HepG2 (cell line): ENCODE results near the gene PXMP4. TPM values are rescaled to one million over a fixed set of nuclear protein-coding genes. Genes with fewer than 3 reads are reported as not detected.

ENCODE experiments used
- ATAC-seq: fragments of 200-7000 bp; cut with Tn5 transposase; 3 replicates; pipeline ENCODE4 v1.9.1; 2020; ENCODE audit warnings: mild to moderate bottlenecking, moderate library complexity
- BruUV-seq: library from RNA; stranded (reverse); fragments of 400-500 nt; replicated peaks from 2 replicates; lab custom pipeline; 2021; lab: Mats Ljungman, UMichigan
- CTCF ChIA-PET: fragments of 300-600 bp; formaldehyde crosslinking; extraction: SDS; loops from one replicate; lab custom pipeline; 2021; ENCODE audit warnings: low total read pairs, inconsistent platforms, low intra/inter-chr PET ratio; lab: Yijun Ruan, JAX
- POLR2A ChIA-PET: fragments of 350-600 bp; sonication (Branson Sonifier 250); formaldehyde crosslinking; loops from one replicate; lab custom pipeline; 2020; ENCODE audit warnings: antibody characterized with exemption, inconsistent platforms; lab: Yijun Ruan, JAX
- DNase-seq: peaks from one replicate; pipeline ENCODE4 v3.0.0-alpha.2; 2015; ENCODE audit warnings: low spot score
- FAIRE-seq: peaks from 3 replicates; lab custom pipeline; 2011; peaks lifted over from hg19 to GRCh38; lab: Jason Lieb, UNC
- H2AFZ ChIP-seq: one replicate; pipeline ENCODE4 v1.6.1; 2011; ENCODE audit warnings: low read length, inconsistent platforms
- H3K27ac ChIP-seq: fragments of 300-600 bp; 3 replicates; pipeline ENCODE4 v1.8.0; 2011; ENCODE audit warnings: mixed run types, mild to moderate bottlenecking, mixed read lengths, low read length, inconsistent platforms; ENCODE audit not compliant: insufficient read depth; ENCODE audit errors: extremely low read length
- H3K27me3 ChIP-seq, 2 experiments: fragments of 200-600 bp in 1 of 2; 2 replicates in 1 of 2; 3 replicates in 1 of 2; pipeline versions ENCODE4 v1.6.0 to v1.8.0; 2011; ENCODE audit warnings: low read length in 2 of 2, mild to moderate bottlenecking in 2 of 2, moderate library complexity in 2 of 2, inconsistent platforms in 1 of 2; ENCODE audit not compliant: insufficient read depth in 2 of 2, control insufficient read depth in 1 of 2
- H3K36me3 ChIP-seq, 2 experiments: fragments of 200-600 bp in 1 of 2; replicated peaks in 1 of 2; 2 replicates in 1 of 2; 3 replicates in 1 of 2; pipeline versions ENCODE4 v1.5.1 to v1.8.0; 2011; ENCODE audit warnings: low read length in 2 of 2, inconsistent platforms in 1 of 2; ENCODE audit not compliant: insufficient read depth in 2 of 2, control insufficient read depth in 1 of 2
- H3K4me1 ChIP-seq: 2 replicates; pipeline ENCODE4 v1.5.1; 2012; ENCODE audit warnings: low read length, inconsistent platforms; ENCODE audit not compliant: insufficient read depth
- H3K4me2 ChIP-seq: 2 replicates; pipeline ENCODE4 v1.6.0; 2011; ENCODE audit warnings: low read depth, low read length, inconsistent platforms
- H3K4me3 ChIP-seq, 3 experiments: fragments of 200-600 bp in 1 of 3; sonication (generic), shearing (Covaris generic) in 1 of 3; replicated peaks in 1 of 3; 2 replicates each; pipeline ENCODE4 v1.5.1; 2011 to 2016; ENCODE audit warnings: low read length in 3 of 3, inconsistent platforms in 2 of 3, low read depth in 2 of 3, mild to moderate bottlenecking in 2 of 3, control low read depth in 1 of 3, mixed read lengths in 1 of 3; ENCODE audit not compliant: insufficient read depth in 1 of 3
- H3K79me2 ChIP-seq: one replicate; pipeline ENCODE4 v1.6.1; 2011; ENCODE audit warnings: low read length, inconsistent platforms; ENCODE audit not compliant: insufficient read depth
- H3K9ac ChIP-seq: 2 replicates; pipeline ENCODE4 v1.6.0; 2011; ENCODE audit warnings: mild to moderate bottlenecking, low read depth, low read length, inconsistent platforms; ENCODE audit not compliant: insufficient read depth
- H3K9me3 ChIP-seq: 2 replicates; pipeline ENCODE4 v1.5.1; 2012; ENCODE audit warnings: mild to moderate bottlenecking, low read length
- H4K20me1 ChIP-seq: 2 replicates; pipeline ENCODE4 v1.6.0; 2011; ENCODE audit warnings: inconsistent platforms, mild to moderate bottlenecking, low read length, moderate library complexity; ENCODE audit not compliant: insufficient read depth
- GATAD1 ChIP-seq: IDR thresholded peaks from 2 replicates; pipeline ENCODE4 v1.6.1; 2016; ENCODE audit warnings: missing genetic modification reagents, missing compliant biosample characterization
- HDAC6 ChIP-seq: fragments of 200-600 bp; sonication (generic); IDR thresholded peaks from 2 replicates; pipeline ENCODE4 v1.7.0; 2017; ENCODE audit warnings: mild to moderate bottlenecking, antibody characterized with exemption, low read length, low read depth
- JUN ChIP-seq: sonication (generic); formaldehyde crosslinking; IDR thresholded peaks from 2 replicates; pipeline ENCODE4 v1.4.0; 2020; ENCODE audit warnings: mild to moderate bottlenecking, missing genetic modification reagents
- JUND ChIP-seq: sonication (generic); formaldehyde crosslinking; IDR thresholded peaks from 2 replicates; pipeline ENCODE4 v1.8.0; 2022; ENCODE audit warnings: mild to moderate bottlenecking, missing genetic modification reagents
- KAT2B ChIP-seq: fragments of 150-350 bp; IDR thresholded peaks from 2 replicates; pipeline ENCODE4 v1.6.1; 2014; ENCODE audit warnings: low read depth, low read length, borderline replicate concordance
- KDM2A ChIP-seq: sonication (generic); formaldehyde crosslinking; IDR thresholded peaks from 2 replicates; pipeline ENCODE4 v1.4.0; 2020; ENCODE audit warnings: low read depth, missing genetic modification reagents, borderline replicate concordance
- NFIC ChIP-seq: IDR thresholded peaks from 2 replicates; pipeline ENCODE4 v1.6.1; 2012; ENCODE audit warnings: mild to moderate bottlenecking, low read length, inconsistent platforms
- NFYB ChIP-seq: sonication (generic); formaldehyde crosslinking; IDR thresholded peaks from 2 replicates; pipeline ENCODE4 v1.4.0; 2020; ENCODE audit warnings: missing genetic modification reagents
- NRL ChIP-seq: sonication (generic); formaldehyde crosslinking; IDR thresholded peaks from 2 replicates; pipeline ENCODE4 v1.5.0; 2020; ENCODE audit warnings: missing genetic modification reagents, mild to moderate bottlenecking, moderate library complexity, borderline replicate concordance
- POLR2A ChIP-seq, 2 experiments: IDR thresholded peaks; 2 replicates each; pipeline ENCODE4 v1.6.1; 2011; ENCODE audit warnings: low read depth in 2 of 2, low read length in 2 of 2, mild to moderate bottlenecking in 1 of 2, moderate library complexity in 1 of 2; ENCODE audit not compliant: insufficient read depth in 1 of 2
- POLR2AphosphoS5 ChIP-seq: IDR thresholded peaks from 2 replicates; pipeline ENCODE4 v1.6.1; 2012; ENCODE audit warnings: low read depth, low read length
- RAD51 ChIP-seq: fragments of 450-650 bp; IDR thresholded peaks from 2 replicates; pipeline ENCODE4 v1.6.1; 2016; ENCODE audit warnings: borderline replicate concordance
- SSRP1 ChIP-seq: IDR thresholded peaks from 2 replicates; pipeline ENCODE4 v1.6.1; 2016; ENCODE audit warnings: control low read depth
- WIZ ChIP-seq: sonication (generic); formaldehyde crosslinking; IDR thresholded peaks from 2 replicates; pipeline ENCODE4 v1.5.1; 2020; ENCODE audit warnings: mild to moderate bottlenecking, missing genetic modification reagents
- XBP1 ChIP-seq: sonication (generic); formaldehyde crosslinking; IDR thresholded peaks from 2 replicates; pipeline ENCODE4 v1.5.0; 2020; ENCODE audit warnings: missing genetic modification reagents
- ZNF33B ChIP-seq: sonication (generic); formaldehyde crosslinking; IDR thresholded peaks from 2 replicates; pipeline ENCODE4 v1.5.1; 2020; ENCODE audit warnings: mild to moderate bottlenecking, missing genetic modification reagents
- ZNF552 ChIP-seq: sonication (generic); formaldehyde crosslinking; IDR thresholded peaks from 2 replicates; pipeline ENCODE4 v1.9.0; 2022; ENCODE audit warnings: missing genetic modification reagents, mild to moderate bottlenecking, borderline replicate concordance
- WGBS: methylation state at CpG from one replicate; pipeline ENCODE4 v1.1.6; 2017; ENCODE audit warnings: low lambda C conversion rate; 5-methylcytosine and 5-hydroxymethylcytosine counted together
- in situ Hi-C: cut with HindIII; loops from 2 replicates; pipeline ENCODE4 v1.10.0; 2017; ENCODE audit warnings: low pct_unique_long_range_greater_than_20kb; ENCODE audit not compliant: extremely low pct_ligation_motif_present
- intact Hi-C: fragments of 100-400 bp; cut with micrococcal nuclease; formaldehyde crosslinking; loops from one replicate; pipeline ENCODE4 v1.10.0; 2022; ENCODE audit not compliant: unreplicated experiment
- polyA plus RNA-seq, 8 experiments: library from polyadenylated mRNA; depleted of rRNA in 3 of 8; stranded (reverse) in 7 of 8; unstranded in 1 of 8; fragments of >200 nt; fragmentation: Illumina TruSeq in 4 of 8; extraction: Trizol in 4 of 8; gene quantifications; 2 replicates each; pipeline versions ENCODE4 v1.2.1 to v1.2.3, GENCODE V29; 2011 to 2016; ENCODE audit warnings: low read depth in 4 of 8, missing spikeins in 1 of 8, mixed read lengths in 1 of 8; ENCODE audit not compliant: insufficient read depth in 1 of 8
- total RNA-seq, 5 experiments: library from RNA; depleted of rRNA; stranded (reverse); fragments of >200 nt; fragmentation: Illumina TruSeq; extraction: Trizol; gene quantifications; 2 replicates each; pipeline ENCODE4 v1.2.3, GENCODE V29; 2016; ENCODE audit warnings: low read depth in 1 of 5
- TF ChIP-seq, protein P1 (sequence below), 2 experiments: sonication (generic) in 1 of 2; formaldehyde crosslinking in 1 of 2; IDR thresholded peaks; 2 replicates each; pipeline versions ENCODE4 v1.4.0 to v1.6.1; 2018 to 2020; ENCODE audit warnings: missing genetic modification reagents in 2 of 2, borderline replicate concordance in 1 of 2, low read depth in 1 of 2, mild to moderate bottlenecking in 1 of 2, missing biosample characterization in 1 of 2

Gene PXMP4
- total and polyA plus RNA-seq, 2 of the 13 experiments (the other 11 are each of a cell fraction or from before 2014, with no cell fraction given) = not detected

DNA sequence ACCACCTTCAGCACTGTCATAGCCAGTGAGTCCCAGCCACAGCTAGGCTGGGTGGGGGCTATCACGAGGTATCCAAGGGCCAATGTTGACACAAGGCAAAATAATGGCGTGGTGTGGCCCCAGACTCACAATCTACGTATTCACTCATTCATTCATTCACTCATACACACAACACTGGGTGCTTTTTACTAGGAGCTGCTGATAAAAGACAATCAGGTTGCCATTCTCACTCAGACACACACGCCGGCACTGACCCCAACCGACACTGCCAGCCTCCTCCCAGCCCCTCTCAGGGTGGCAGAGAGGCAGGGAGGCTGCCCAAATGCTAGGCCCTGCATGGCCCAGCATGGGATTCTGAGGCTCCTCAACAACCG is 59.4 kb downstream of the PXMP4 start:
- no peak for FAIRE-seq
- Histone ChIP-seq H3K4me2 (no peak overlapping the region), H3K9ac (no peak overlapping the region)
- DNase-seq = no peak
- TF ChIP-seq NFIC = no peak
- TF ChIP-seq SSRP1 (CRISPR knock-in tag) = 0 out of 2 replicates have a peak, but pooled peaks have one; percentile 69
- 0 out of 4 replicates have a peak, but pooled peaks have one; percentile 29 to 30 for TF ChIP-seq POLR2A (IDR thresholded peaks at IDR 0.05; ENCODE audit: insufficient read depth in 1 of 2, low read depth in 2 of 2, low read length in 2 of 2)
- TF ChIP-seq, all 625 proteins: peak for 2
- Histone ChIP-seq H3K9me3 (no peaks in the 10 kb centered on the region), H3K79me2 (peaks cover 8% of the 10 kb centered on the region), H3K36me3 (peaks cover 40 to 47% of the 10 kb centered on the region in 2 experiments), H3K4me1 (peaks cover 28% of the 10 kb centered on the region), H3K4me3 (no peak overlapping the region), H3K27ac (no peak overlapping the region), H3K27me3 (no peaks in the 10 kb centered on the region; a peak in 1 of 5 replicates), H4K20me1 (no peaks in the 10 kb centered on the region), H2AFZ (no peak overlapping the region)
- ChIA-PET POLR2A (no interaction called here), CTCF (no interaction called here)
- in situ Hi-C loops = no loop called here
- intact Hi-C loops = loop anchor here (5.0 kb wide), 1 partner anchor 258 kb away; the partner anchor contains the start of gene CDK5RAP1
- 94% methylated on average over 7 of the region's 7 CpGs for WGBS
- no TSS peak for BruUV-seq
- no peak for ATAC-seq

GRCh38 chr20:33660035-33660684 is 60.0 kb downstream of the PXMP4 start:
- FAIRE-seq (no peak), ATAC-seq (no peak), DNase-seq (no peak)
- intact Hi-C loops = loop anchor here (5.0 kb wide), 1 partner anchor 258 kb away; the partner anchor contains the start of gene CDK5RAP1
- no peak overlapping the region for H3K4me3 ChIP-seq
- H3K79me2 ChIP-seq = peaks cover 8% of the 10 kb centered on the region
- H3K9me3 ChIP-seq = no peaks in the 10 kb centered on the region
- no peak overlapping the region for H3K27ac ChIP-seq
- POLR2A ChIA-PET = no interaction called here
- BruUV-seq = no TSS peak
- peaks cover 40 to 47% of the 10 kb centered on the region in 2 experiments for H3K36me3 ChIP-seq
- no peak overlapping the region for H2AFZ ChIP-seq
- WGBS = over 99% methylated on average over 18 of the region's 21 CpGs
- in situ Hi-C loops = no loop called here
- no peaks in the 10 kb centered on the region; a peak in 1 of 5 replicates for H3K27me3 ChIP-seq
- no peak overlapping the region for H3K9ac ChIP-seq
- H4K20me1 ChIP-seq = no peaks in the 10 kb centered on the region
- no peak overlapping the region for H3K4me2 ChIP-seq
- CTCF ChIA-PET = no interaction called here
- peaks cover 26% of the 10 kb centered on the region for H3K4me1 ChIP-seq
- TF ChIP-seq ZNF552 (CRISPR knock-in tag) (0 out of 2 replicates have a peak, but pooled peaks have one; percentile 22), NRL (CRISPR knock-in tag) (no peak), JUN (CRISPR knock-in tag) (no peak), XBP1 (no peak), HDAC6 (no peak), GATAD1 (CRISPR knock-in tag) (no peak), NFYB (CRISPR knock-in tag) (no peak), ZNF33B (CRISPR knock-in tag) (no peak), RAD51 (no peak), KAT2B (0 out of 2 replicates have a peak, but pooled peaks have one; percentile 9), WIZ (CRISPR knock-in tag) (no peak), JUND (CRISPR knock-in tag) (no peak), POLR2AphosphoS5 (0 out of 2 replicates have a peak, but pooled peaks have one; percentile 34), KDM2A (CRISPR knock-in tag) (0 out of 2 replicates have a peak, but pooled peaks have one; percentile 18)
- TF ChIP-seq, protein P1, sequence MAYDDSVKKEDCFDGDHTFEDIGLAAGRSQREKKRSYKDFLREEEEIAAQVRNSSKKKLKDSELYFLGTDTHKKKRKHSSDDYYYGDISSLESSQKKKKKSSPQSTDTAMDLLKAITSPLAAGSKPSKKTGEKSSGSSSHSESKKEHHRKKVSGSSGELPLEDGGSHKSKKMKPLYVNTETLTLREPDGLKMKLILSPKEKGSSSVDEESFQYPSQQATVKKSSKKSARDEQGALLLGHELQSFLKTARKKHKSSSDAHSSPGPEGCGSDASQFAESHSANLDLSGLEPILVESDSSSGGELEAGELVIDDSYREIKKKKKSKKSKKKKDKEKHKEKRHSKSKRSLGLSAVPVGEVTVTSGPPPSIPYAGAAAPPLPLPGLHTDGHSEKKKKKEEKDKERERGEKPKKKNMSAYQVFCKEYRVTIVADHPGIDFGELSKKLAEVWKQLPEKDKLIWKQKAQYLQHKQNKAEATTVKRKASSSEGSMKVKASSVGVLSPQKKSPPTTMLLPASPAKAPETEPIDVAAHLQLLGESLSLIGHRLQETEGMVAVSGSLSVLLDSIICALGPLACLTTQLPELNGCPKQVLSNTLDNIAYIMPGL (CRISPR knock-in tag; IDR thresholded peaks at IDR 0.05; ENCODE audit: borderline replicate concordance in 1 of 2, low read depth in 1 of 2) = no peak
